GM18861 (cell line): Measurements from ENCODE around the gene TBC1D22B.

Experiments
- ATAC-seq: cut with Tn5 transposase; IDR thresholded peaks from one replicate; pipeline ENCODE4 v1.9.1; 2021; ENCODE audit not compliant: unreplicated experiment

The TBC1D22B gene

DNA sequence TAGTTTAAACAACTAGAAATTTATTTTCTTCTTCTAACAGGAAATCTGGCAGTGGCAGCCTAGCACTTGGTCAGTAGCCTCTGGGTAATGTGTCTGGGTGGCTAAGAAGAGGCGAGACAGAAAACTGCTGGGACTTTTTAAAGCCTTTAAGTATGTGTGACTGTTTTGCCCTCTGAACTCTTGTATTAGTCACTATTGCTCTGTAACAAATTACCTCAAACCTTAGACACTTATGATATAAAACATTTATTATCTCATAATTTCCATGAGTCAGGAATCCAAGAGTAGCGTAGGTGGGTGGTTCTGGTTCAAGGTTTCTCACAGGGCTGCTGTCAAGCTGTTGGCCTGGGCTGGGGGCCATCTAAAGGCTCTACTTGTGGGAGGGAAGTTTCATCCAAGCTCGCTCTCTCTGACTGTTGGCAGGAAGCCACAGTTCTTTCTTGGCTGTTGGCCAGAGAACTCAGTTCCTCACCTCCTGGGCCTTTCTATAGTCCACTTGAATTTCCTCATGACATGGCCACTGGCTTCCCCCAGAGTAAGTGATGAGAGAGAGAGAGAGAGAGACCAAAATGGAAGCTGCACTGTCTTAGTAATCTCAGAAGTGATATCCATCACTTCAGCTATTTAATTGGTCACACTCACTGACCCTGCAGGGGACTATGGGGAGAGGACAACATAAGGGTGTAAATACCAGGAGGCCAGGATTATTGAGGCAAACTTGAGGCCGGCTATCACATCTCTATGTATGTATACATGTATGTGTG lies 17.4 kb upstream of the TBC1D22B start:
- ATAC-seq, result peak; percentile 50

- no peak for ATAC-seq
These were observed 16.4 kb upstream of the TBC1D22B start for GRCh38 chr6:37241131-37241530.

- ATAC-seq, result no peak
These were observed 15.7 kb upstream of the TBC1D22B start for GRCh38 chr6:37241775-37242428.

DNA sequence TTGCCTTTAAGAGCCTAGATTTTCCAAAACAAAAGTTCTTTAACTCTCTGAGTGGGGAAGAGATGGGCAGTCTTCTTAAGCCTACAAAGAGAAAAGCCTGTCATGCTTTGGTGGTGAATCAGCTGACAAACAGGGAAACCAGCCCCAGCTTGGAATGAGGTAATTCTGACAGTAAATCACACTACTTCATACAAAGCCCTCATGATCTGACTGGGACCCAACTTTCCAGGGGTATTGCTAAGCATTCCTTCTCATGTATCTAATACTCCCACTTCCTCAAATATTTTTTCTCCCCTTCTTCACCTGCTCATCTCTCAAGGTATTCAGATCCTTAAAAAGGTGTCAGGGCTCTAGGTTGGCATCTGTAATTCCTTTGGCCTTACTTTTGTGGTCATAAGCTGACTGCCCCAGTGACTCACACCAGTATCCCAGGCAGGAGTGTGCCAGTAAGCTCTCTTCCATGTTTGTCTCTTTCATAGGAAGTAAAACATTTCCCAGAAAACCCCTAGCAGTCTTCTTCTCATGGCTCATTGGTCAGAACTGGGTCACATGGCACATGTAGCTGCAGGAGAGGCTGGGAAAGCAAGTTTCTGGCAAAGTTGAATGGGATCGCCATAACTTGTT lies 15.0 kb upstream of the TBC1D22B start:
- ATAC-seq, result no peak

DNA sequence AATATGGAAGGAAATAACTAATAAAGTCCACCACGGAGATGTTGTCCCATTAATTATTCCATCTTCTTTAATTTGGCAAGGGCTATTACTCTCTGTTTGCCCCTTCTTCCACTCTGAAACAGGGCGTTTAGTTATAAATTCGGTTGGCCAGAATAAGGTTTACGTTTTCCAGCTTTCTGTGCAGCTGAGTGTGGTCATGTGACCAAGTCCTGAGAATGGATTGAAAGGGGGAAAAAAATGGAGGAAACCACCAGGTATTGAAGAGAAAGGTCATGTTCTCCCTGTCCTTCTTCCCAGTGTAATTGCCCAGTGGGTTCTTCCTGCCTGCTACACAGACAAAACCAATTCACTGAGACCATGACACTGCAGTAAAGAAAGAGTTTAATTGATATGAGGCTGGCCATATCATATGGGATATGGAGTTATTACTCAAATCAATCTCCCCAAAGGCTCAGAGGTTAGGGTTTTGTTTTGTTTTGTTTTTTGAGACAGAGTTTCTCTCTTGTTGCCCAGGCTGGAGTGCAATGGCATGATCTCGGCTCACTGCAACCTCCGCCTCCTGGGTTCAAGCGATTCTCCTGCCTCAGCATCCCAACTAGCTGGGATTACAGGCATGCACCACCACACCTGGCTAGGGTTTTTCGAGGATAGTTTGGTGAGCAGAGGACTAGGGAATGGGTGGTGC lies 14.3 kb upstream of the TBC1D22B start:
- no peak for ATAC-seq

DNA sequence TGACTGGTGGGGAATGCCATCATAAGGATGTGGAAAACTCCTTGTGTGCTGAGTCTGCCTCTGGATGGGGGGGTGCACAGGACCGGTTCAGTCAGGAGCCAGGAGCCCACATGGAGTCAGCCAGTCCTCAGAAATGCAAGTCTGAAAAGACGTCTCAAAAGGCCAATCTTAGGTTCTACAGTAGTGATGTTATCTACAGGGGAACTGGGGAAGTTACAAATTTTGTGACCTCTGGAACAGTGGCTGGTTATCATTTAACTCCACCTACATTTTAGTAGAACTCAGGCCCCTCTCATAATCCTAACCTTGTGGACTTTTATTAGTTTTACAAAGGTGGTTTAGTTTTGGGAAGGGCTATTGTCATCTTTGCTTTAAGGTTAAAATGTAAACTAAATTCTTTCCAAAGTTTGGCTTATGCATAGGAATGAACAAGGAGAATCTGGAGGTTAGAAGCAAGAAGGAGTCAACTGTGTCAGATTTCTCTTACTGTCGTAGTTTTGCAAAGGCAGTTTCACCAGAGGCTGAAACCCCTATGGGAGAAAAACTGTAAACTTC lies 13.7 kb upstream of the TBC1D22B start:
- no peak for ATAC-seq

DNA sequence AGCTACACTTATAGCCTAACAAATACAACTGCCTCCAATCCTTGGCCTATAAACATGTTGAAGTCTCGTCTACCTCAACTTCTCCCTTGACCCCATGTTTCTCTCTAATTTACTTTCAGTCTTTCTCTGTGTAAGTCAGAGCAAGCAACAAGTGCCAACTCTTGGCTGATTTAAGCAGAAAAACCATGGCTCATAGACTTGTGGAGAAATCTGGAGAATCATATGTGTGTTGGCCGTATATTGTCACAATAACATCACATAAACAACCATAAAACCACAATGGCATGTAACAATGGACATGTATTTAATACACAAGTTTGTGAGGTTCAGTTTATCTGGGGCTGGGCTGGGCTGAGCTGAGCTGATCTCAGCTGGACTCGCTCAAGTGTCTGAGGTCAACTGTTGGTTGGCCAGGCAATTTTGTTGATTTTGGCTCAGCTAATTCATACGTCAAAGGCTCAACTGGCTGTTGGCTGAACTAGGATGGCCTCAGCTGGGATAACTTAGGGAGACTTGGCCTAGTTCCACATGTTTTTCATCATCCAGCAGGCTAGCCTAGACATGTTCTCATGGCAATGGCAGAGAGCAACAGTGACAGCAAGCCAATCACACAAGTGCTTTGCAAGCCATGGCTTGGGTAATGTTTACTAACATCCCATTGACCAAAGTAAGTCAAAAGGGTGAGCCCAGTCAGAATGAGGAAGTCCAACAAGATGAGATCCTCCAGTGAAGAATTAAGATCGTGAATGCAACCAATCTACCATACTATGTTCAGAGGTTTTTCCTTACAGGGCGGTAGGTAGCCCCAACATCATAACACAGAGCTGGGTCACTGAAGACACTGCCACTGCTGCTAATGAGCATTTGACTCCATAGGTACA lies 12.9 kb upstream of the TBC1D22B start:
- ATAC-seq, result no peak

DNA sequence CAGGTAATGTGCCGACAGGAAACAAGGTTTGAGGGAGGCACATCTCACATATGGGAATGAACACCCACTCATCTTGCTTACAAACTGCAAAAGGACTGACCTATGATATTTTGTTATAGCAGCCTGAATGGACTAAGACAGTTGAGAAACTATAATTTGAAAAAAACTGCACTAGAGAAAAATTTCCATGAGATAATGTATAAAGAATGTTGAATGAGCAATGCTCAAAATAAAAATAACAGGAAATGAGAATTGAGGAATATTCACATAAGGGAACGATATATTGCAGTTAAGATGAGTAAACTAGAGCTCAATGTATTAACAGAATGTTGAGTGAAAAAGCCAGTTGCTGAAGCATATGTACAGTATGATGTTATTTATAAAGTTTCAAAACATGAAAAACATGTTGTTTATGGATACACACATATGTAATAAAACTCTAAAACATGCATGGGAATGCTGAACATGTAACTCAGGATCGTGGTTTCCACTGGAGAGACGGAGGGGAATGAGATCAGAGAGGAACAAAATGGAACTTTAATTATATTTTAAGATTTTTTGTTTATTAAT lies 6.3 kb upstream of the TBC1D22B start:
- ATAC-seq, result no peak

DNA sequence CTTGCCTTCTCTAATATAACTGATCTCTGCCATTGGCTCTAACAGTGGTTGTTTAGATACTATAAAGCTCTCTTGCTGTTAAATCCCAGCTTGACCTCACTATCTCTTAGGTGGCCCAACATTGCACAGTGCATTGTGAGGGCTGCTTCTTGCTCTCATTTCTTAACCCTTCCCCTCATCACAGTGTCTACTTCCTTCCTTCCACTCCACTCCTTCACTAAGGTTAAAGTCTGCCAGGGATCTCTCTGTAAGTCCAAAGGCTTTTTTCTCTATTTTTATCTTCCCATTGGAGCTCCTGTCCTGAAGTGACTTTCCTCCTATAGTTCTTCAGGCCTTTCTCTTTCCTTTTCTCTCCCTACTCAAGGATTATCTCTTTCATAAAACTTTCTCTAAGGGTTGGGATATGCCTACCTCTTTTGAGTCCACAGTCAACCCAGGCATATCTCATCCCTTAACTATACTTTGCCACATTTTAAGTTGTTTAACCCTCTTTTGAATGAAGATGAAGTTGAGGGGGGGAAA lies 4.0 kb upstream of the TBC1D22B start:
- ATAC-seq, result no peak

DNA sequence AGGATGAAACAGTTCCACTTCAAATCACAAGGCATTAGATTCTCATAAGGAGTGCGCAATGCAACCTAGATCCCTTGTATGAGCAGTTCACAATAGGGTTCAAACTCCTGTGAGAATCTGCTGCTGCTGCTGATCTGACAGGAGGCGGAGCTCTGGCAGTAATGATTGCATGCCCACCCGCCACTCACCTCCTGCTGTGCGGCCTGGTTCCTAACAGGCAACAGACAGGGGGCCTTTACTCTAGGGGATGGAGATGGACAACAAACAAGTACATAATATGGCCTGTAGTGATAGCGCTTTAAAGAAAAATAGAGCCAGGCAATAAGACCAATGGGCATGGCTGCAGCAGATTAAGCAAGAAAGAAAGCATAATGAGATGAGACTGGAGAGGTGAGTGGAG lies 2.7 kb upstream of the TBC1D22B start:
- no peak for ATAC-seq

- no peak for ATAC-seq
These were observed 766 bp upstream of the TBC1D22B start for GRCh38 chr6:37256692-37257319.

DNA sequence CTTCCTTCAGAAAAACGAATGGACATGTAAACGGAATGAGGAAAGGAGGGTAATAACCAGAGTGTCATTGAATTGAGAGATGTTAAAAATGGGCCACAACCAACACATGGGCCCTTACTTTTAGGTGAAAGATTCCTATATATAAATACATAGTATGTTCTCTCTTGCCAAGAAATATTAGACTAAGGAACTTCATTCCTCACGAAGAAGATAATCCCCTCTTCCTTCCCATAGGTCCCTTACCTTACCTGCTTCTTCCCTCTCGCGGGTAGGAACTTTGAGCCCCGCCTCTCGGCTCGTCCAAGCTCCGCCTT lies 295 bp upstream of the TBC1D22B start:
- no peak for ATAC-seq

- no peak for ATAC-seq
These were observed 983 bp downstream of the TBC1D22B start for GRCh38 chr6:37258405-37259105.

- no peak for ATAC-seq
These were observed 1.6 kb downstream of the TBC1D22B start for GRCh38 chr6:37259191-37259590.

GRCh38 chr6:37260040-37260439 lies 2.5 kb downstream of the TBC1D22B start:
- ATAC-seq, result no peak

GRCh38 chr6:37260444-37260843 lies 2.9 kb downstream of the TBC1D22B start:
- no peak for ATAC-seq

- ATAC-seq, result no peak
These were observed 3.6 kb downstream of the TBC1D22B start for GRCh38 chr6:37261198-37261597.

- no peak for ATAC-seq
These were observed 5.0 kb downstream of the TBC1D22B start for GRCh38 chr6:37262446-37263026.

GRCh38 chr6:37265001-37265400 lies 7.4 kb downstream of the TBC1D22B start:
- no peak for ATAC-seq
